ENCODE measurements around the gene MTX2. TPM values are rescaled to one million over a fixed set of nuclear protein-coding genes. Genes with fewer than 3 reads are reported as not detected.

Gene MTX2
- total RNA-seq, 4 donors from 2014 or later, result 23.4 to 42.0 (median 33.7) TPM

- intact Hi-C loops (cut with DNase I), result no loop called here
- DNase-seq, result no peak
- 96 to 99% methylated on average over 1 of the region's 1 CpG for WGBS, 2 donors
Observed at GRCh38 chr2:176378323-176378722, 109.1 kb downstream of the MTX2 start.

GRCh38 chr2:176380341-176380740 lies 111.1 kb downstream of the MTX2 start:
- no peaks in the 10 kb centered on the region for H3K9me3 ChIP-seq
- TF ChIP-seq CTCF (IDR thresholded peaks at IDR 0.05) (no peak), POLR2A (IDR thresholded peaks at IDR 0.05) (no peak)
- no peaks in the 10 kb centered on the region for H3K36me3 ChIP-seq
- no peaks in the 10 kb centered on the region for H3K27me3 ChIP-seq
- intact Hi-C loops (cut with DNase I), result no loop called here
- no peak overlapping the region for H3K4me3 ChIP-seq (replicated peaks in 1 of 3)
- DNase-seq, result no peak
- H3K27ac ChIP-seq, result no peak overlapping the region
- no peaks in the 10 kb centered on the region for H3K4me1 ChIP-seq
- 79 to 89% methylated on average over 1 of the region's 1 CpG for WGBS, 2 donors

More at GRCh38 chr2:176378323-176378722, 109.1 kb downstream of the MTX2 start:
- H3K4me1 ChIP-seq, result no peaks in the 10 kb centered on the region
- H3K36me3 ChIP-seq, result no peaks in the 10 kb centered on the region
- no peaks in the 10 kb centered on the region for H3K9me3 ChIP-seq
- H3K27ac ChIP-seq, result no peak overlapping the region
- no peaks in the 10 kb centered on the region for H3K27me3 ChIP-seq
- no peak for TF ChIP-seq POLR2A (IDR thresholded peaks at IDR 0.05)
- TF ChIP-seq CTCF (IDR thresholded peaks at IDR 0.05), result no peak
- H3K4me3 ChIP-seq (replicated peaks in 1 of 3), result no peak overlapping the region

- Histone ChIP-seq H3K27ac (no peak overlapping the region), H3K9me3 (no peaks in the 10 kb centered on the region), H3K36me3 (no peaks in the 10 kb centered on the region), H3K27me3 (no peaks in the 10 kb centered on the region), H3K4me3 (replicated peaks in 1 of 3) (no peak overlapping the region), H3K4me1 (no peaks in the 10 kb centered on the region)
- intact Hi-C loops (cut with DNase I), result no loop called here
- TF ChIP-seq POLR2A (IDR thresholded peaks at IDR 0.05) (no peak), CTCF (IDR thresholded peaks at IDR 0.05) (no peak)
- no peak for DNase-seq
Observed at GRCh38 chr2:176383100-176383499, 113.9 kb downstream of the MTX2 start.

GRCh38 chr2:176383836-176384442 lies 114.7 kb downstream of the MTX2 start:
- Histone ChIP-seq H3K4me1 (no peaks in the 10 kb centered on the region), H3K27ac (no peak overlapping the region), H3K36me3 (no peaks in the 10 kb centered on the region), H3K9me3 (no peaks in the 10 kb centered on the region), H3K4me3 (replicated peaks in 1 of 3) (no peak overlapping the region), H3K27me3 (no peaks in the 10 kb centered on the region)
- WGBS, 2 donors, result 67 to 99% methylated on average over 3 of the region's 3 CpGs
- intact Hi-C loops (cut with DNase I), result no loop called here
- TF ChIP-seq CTCF (IDR thresholded peaks at IDR 0.05), result no peak
- no peak for TF ChIP-seq POLR2A (IDR thresholded peaks at IDR 0.05)
- no peak for DNase-seq

- no peaks in the 10 kb centered on the region for H3K4me1 ChIP-seq
- H3K27ac ChIP-seq, result no peak overlapping the region
- DNase-seq, result no peak
- 93 to 96% methylated on average over 2 of the region's 2 CpGs for WGBS, 2 donors
- H3K9me3 ChIP-seq, result no peaks in the 10 kb centered on the region
- TF ChIP-seq POLR2A (IDR thresholded peaks at IDR 0.05) (no peak), CTCF (IDR thresholded peaks at IDR 0.05) (no peak)
- H3K36me3 ChIP-seq, result no peaks in the 10 kb centered on the region
- no peak overlapping the region for H3K4me3 ChIP-seq (replicated peaks in 1 of 3)
- no peaks in the 10 kb centered on the region for H3K27me3 ChIP-seq
- intact Hi-C loops (cut with DNase I), result no loop called here
Observed at GRCh38 chr2:176385219-176385759, 116.0 kb downstream of the MTX2 start.
